PFSK-1 (cell line): Measurements from ENCODE around the gene DAB2IP.

Experiments
- POLR2AphosphoS5 ChIP-seq: IDR thresholded peaks from 2 replicates; pipeline ENCODE4 v1.6.1; 2012; ENCODE audit warnings: low read depth, mild to moderate bottlenecking, control low read depth, low read length, moderate library complexity
- REST ChIP-seq, 2 experiments: IDR thresholded peaks; 2 replicates each; pipeline versions ENCODE4 v1.6.1 to v1.8.0; 2011 to 2012; ENCODE audit warnings: low read depth in 2 of 2, low read length in 2 of 2, control low read depth in 1 of 2, inconsistent platforms in 1 of 2, mild to moderate bottlenecking in 1 of 2, moderate library complexity in 1 of 2; ENCODE audit not compliant: insufficient read depth in 1 of 2
- SIN3A ChIP-seq: IDR thresholded peaks from 2 replicates; pipeline ENCODE4 v1.6.1; 2012; ENCODE audit warnings: mild to moderate bottlenecking, low read length, moderate library complexity, borderline replicate concordance; ENCODE audit not compliant: insufficient read depth
- TAF1 ChIP-seq: IDR thresholded peaks from 2 replicates; pipeline ENCODE4 v1.6.1; 2012; ENCODE audit warnings: low read length, control low read depth, borderline replicate concordance; ENCODE audit not compliant: insufficient read depth

- no peak for TF ChIP-seq TAF1
- no peak for TF ChIP-seq POLR2AphosphoS5
- TF ChIP-seq REST (IDR thresholded peaks at IDR 0.05; ENCODE audit: insufficient read depth in 1 of 2, low read depth in 2 of 2, low read length in 2 of 2) = no peak
- TF ChIP-seq SIN3A = no peak
Observed at GRCh38 chr9:121660367-121660766, 8.9 kb downstream of the DAB2IP start.
